ENCODE results near the gene SLC16A6.
"Not testable (repeated sequence)": the region's sequence is repeated elsewhere in the genome, so short reads cannot be mapped to it uniquely, and the experiment has no call there.

SLC16A6 gene

GRCh38 chr17:68238871-68239253, 52.1 kb downstream of the SLC16A6 start:
- TF ChIP-seq CTCF (IDR thresholded peaks at IDR 0.05; ENCODE audit: insufficient read depth, missing control alignments) = no peak
- no peak for DNase-seq (ENCODE audit: insufficient read length, low spot score)
- FAIRE-seq = no peak

GRCh38 chr17:68238164-68238870, 52.6 kb downstream of the SLC16A6 start:
- FAIRE-seq (no peak), DNase-seq (ENCODE audit: insufficient read length, low spot score) (no peak)
- no peak for TF ChIP-seq CTCF (IDR thresholded peaks at IDR 0.05; ENCODE audit: insufficient read depth, missing control alignments)

GRCh38 chr17:68237369-68238163, 53.4 kb downstream of the SLC16A6 start:
- not testable (repeated sequence) for DNase-seq (ENCODE audit: insufficient read length, low spot score); FAIRE-seq

- not testable (repeated sequence) for DNase-seq (ENCODE audit: insufficient read length, low spot score); FAIRE-seq
Measured at GRCh38 chr17:68235336-68235791, 55.6 kb downstream of the SLC16A6 start.

GRCh38 chr17:68234726-68235335, 56.1 kb downstream of the SLC16A6 start:
- DNase-seq (ENCODE audit: insufficient read length, low spot score); FAIRE-seq: not testable (repeated sequence)

GRCh38 chr17:68232741-68233140, 58.2 kb downstream of the SLC16A6 start:
- not testable (repeated sequence) for FAIRE-seq

GRCh38 chr17:68231541-68231940, 59.4 kb downstream of the SLC16A6 start:
- no peak for DNase-seq (ENCODE audit: insufficient read length, low spot score)
- TF ChIP-seq CTCF (IDR thresholded peaks at IDR 0.05; ENCODE audit: insufficient read depth, missing control alignments) = no peak
- FAIRE-seq = no peak

More at GRCh38 chr17:68232741-68233140, 58.2 kb downstream of the SLC16A6 start:
- DNase-seq (ENCODE audit: insufficient read length, low spot score) = not testable (repeated sequence)

GRCh38 chr17:68231131-68231530, 59.8 kb downstream of the SLC16A6 start:
- FAIRE-seq; DNase-seq (ENCODE audit: insufficient read length, low spot score): not testable (repeated sequence)

- FAIRE-seq = no peak
- no peak for DNase-seq (ENCODE audit: insufficient read length, low spot score)
- no peak for TF ChIP-seq CTCF (IDR thresholded peaks at IDR 0.05; ENCODE audit: insufficient read depth, missing control alignments)
Measured at GRCh38 chr17:68229619-68230018, 61.3 kb downstream of the SLC16A6 start.

Measured in D721Med (cell line).